HG02571 (cell line): Measurements from ENCODE around the gene POU2F1.
A peak's percentile ranks its signal among the peaks of the same experiment; 100 is the strongest.

Experiments used
- ATAC-seq: cut with Tn5 transposase; IDR thresholded peaks from one replicate; pipeline ENCODE4 v1.9.1; 2021; ENCODE audit warnings: mild to moderate bottlenecking, moderate library complexity; ENCODE audit not compliant: unreplicated experiment

The POU2F1 gene

GRCh38 chr1:167439301-167439988 is 218.8 kb downstream of the POU2F1 start:
- no peak for ATAC-seq

- ATAC-seq = no peak
Observed at GRCh38 chr1:167440345-167440744, 219.7 kb downstream of the POU2F1 start.

GRCh38 chr1:167440776-167441175 is 220.1 kb downstream of the POU2F1 start:
- ATAC-seq = no peak

DNA sequence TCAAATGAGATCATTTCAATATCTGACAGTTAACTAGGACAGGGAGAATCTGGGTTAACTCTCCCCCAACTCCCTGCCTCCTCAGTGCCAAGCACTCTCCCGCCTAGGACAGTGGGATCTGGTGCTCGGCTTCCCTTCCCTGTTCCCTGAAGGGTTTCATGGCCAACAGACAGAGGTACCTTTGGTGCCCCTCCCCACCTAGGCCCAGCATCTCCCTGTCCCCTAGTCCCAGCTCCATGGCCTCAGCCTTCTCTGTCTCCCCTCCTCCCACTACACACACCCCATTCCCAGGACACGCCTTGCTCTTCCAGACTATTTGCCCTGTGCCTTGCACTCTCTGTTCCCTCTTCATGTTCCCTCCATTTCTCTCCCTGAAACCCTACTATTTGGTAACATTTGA is 220.5 kb downstream of the POU2F1 start:
- ATAC-seq = no peak

- peak; percentile 80 for ATAC-seq
Observed at GRCh38 chr1:167442142-167442848, 221.6 kb downstream of the POU2F1 start.

DNA sequence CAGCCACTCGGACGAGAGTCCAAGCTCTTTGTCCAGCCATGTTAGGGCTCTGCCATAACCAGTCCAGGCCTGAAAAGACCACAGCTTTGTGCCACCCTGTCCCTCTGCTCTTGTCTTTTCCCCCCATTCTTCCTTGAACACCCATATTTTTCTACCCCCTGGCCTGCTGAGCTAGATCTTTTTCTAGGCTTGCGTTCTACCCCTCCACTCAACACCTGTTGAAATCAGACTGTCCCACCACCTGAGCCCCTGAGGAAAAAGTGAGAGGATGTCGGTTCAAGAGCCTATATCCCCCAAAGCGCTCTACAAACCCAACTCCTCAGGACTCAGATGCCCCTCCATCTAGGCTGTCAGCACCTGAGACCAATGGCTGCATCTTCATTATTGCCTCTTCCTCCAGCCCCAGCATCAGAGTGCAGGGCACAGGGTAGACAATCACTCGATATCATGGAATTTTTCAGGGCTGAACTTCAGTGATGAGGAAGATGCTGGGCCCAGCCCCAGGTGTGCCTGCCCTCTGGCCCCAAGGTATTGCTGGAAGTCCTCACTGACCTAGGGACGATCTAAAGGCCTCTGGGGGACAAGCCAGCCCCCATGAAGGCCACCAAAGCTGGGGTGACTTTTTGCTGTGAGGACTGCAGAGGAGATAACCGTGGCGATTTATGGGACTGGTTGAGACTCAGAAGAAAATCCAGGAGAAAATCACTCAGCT is 222.3 kb downstream of the POU2F1 start:
- no peak for ATAC-seq

- ATAC-seq = no peak
Observed at GRCh38 chr1:167443757-167444156, 223.1 kb downstream of the POU2F1 start.

DNA sequence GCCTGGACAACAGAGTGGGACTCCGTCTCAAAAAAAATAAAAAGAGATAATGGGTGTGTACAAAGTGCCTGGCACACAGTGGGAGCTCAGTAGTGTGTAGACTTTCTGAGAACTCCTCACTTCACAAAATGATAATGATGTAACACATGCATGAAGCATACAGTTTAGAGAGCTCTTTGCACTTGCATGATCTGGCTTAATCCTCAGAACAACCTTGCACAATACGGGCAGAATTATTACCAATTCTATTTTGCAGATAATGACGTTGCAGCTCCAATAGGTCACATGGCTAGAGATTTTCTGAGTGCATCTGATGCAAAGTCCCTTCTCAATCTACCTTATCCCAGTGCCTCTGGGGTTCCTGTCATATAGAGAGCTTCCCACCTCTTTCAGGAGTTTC is 226.3 kb downstream of the POU2F1 start:
- ATAC-seq = no peak

- no peak for ATAC-seq
Observed at GRCh38 chr1:167447521-167448136, 226.9 kb downstream of the POU2F1 start.

DNA sequence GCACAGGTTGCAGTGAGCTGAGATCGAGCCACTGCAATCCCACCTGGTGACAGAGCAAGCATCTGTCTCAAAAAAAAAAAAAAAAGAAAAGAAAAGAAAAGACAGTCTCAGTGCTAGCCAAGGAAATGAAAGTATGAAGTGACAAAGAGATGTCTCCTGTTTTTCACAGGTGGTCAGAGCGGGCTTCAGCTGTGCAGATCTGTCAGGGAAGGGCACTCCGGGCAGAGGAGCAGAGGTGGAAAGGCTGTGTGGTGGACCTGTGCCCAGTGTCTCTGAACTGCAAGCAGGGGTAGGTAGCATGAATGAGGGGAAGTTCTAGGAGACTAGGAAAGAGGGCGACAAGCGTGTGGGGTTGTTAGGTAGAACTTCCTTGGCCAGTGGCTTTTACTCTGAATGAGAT is 230.2 kb downstream of the POU2F1 start:
- ATAC-seq = no peak

DNA sequence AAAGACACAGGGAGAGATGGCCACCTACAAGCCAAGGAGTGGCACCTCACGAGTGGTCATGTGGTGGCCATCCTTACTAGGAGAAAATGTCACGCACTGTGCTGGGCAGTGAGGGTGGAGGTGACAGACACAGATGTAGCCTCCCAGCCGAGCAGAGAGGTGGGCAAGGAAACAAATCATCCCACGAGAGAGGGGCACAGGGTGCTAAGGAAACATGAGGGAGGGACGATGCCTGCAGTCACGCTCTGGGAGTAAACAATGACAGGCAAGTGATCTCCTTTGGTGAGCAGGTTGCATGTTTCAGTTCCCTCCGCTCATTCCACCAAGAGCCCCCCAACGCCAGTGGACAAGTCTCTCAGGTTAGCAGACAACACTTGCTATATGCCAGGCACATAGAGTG is 231.8 kb downstream of the POU2F1 start:
- ATAC-seq = no peak

DNA sequence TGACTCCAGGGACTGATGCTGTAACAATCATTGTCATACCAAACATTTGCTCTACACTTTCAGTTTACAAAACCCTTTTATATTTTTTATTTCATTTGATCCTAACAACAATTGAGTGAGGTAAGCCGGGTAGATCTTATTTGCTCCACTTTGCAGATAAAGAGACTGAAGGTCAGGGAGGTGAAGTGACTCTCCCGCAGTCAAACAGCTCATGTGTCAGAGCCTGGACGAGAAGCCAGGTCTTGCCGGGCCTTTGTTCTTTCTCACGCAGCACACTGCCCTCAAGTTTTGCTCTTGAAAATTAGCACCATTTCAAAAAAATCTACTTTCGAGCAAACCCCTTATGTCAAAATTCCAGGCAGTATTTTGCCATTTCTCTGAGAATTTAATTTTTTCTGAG is 232.4 kb downstream of the POU2F1 start:
- no peak for ATAC-seq

DNA sequence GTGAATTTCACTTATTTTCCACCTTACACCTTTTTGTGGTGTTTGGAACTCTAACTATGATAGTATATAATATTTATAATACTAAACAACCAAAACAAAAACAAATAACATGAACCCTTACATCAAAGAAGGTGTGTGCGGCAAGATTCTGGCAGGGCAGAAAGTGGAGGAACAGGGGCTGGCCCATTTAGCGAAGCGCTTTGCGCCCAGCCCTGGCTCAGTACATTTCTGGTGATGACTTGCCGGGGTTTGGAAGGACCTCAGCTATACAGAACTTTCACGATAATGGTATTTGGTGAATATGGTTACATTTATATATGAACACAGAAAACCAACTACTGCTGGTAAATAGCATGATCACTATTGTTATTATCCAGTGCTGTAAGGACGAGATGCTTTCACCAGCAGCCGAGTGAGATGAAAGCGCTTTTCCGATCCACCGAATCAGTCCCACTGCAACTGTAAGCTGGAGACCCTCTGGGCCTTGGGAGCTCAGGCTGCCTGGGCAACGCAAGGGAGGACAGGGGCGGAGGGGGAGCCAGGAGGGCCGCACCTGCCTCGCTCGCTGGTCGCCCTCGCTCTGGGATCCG is 233.7 kb downstream of the POU2F1 start:
- no peak for ATAC-seq

DNA sequence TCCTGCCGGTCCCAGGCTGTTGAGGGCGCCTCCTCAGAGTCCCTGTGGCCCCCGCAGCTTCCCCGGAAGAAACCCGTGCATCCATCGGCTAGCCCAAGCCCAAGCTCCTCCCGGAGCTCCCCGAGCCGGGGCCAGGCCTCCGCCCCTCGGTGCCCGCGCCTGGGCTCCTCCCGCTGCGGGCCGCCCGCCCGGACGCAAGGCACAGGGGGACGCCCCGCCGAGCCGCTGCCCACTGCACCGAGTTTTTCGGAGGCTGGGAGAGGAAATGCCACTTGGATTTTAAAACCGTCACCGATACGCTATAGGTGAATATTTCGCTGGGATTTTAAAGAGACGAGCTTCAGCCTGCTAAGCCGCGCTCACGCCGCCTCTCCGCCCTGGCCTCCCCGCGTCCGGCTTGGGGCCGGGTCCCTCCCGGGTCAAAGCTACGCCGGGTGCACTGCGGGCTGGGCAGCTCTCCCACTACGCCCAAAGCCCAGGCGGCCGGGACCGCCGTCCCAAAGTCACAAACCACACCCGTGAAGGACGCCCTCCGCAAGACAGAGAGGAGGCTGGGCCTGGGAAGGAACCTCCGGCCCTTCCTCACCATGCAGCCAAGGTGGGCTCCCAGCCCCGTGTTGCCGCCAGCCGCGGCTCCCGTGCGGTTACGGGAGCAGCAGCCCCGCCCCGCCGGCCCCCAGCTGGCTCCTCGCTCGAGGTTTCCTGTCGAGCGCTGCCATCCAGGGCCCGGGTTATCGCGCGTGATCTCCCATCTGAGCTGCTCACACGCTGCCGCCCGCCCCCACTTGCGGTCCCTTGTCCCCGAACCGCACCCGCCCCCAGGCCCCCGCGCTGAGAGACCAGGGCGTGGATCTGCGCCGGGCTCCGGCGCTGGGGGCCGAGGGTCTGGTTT is 234.5 kb downstream of the POU2F1 start:
- ATAC-seq = peak; percentile 63

- peak; percentile 38 for ATAC-seq
Observed at GRCh38 chr1:167455786-167456446, 235.2 kb downstream of the POU2F1 start.

GRCh38 chr1:167456524-167456923 is 235.8 kb downstream of the POU2F1 start:
- ATAC-seq = no peak

DNA sequence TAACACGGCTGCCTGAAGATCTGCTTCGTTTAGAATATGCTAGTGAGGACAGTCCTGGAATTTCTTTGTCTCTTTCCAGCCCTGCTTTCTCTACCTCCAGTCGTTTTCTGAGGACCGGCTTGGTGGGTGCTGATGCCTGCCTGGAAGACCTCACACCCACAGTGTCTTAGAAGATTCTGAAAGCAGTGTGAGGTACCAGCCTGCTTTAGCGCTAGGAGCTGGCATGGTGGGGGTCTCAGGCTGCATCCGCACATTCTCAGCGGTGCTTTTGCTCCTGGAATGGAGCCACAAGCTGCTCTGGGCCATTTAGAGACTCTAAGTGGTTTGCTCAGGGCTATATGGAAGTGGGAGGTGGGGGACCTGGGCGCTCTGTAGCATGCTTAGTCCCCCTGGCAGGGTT is 236.2 kb downstream of the POU2F1 start:
- no peak for ATAC-seq

- no peak for ATAC-seq
Observed at GRCh38 chr1:167457936-167458584, 237.4 kb downstream of the POU2F1 start.

DNA sequence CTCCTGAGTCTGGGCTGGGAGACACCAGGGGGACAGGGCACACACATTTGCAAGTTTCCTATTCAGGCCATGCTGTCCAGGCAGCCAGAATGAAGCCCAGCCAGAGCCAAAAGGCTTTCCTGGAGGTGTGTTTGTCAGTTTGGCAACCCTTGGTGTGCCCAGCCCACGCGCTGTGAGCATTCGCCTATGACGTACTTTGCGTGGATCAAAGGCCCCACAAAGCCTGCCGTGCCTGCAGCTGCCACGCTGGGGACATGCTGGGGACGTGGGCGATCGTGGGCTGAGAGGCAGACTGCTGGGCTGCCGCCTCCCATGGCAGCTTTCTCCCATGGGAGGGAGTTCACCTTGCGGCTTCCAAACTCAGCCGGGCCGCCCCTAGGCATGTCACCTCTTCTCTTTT is 240.2 kb downstream of the POU2F1 start:
- no peak for ATAC-seq
